ENCODE measurements around the gene PCDHAC1.

The PCDHAC1 gene

GRCh38 chr5:140978983-140979382 lies 52.9 kb downstream of the PCDHAC1 start:
- TF ChIP-seq CTCF (IDR thresholded peaks at IDR 0.05; ENCODE audit: low read depth, low read length) (no peak), EZH2phosphoT487 (IDR thresholded peaks at IDR 0.05; ENCODE audit: low read depth) (no peak)
- no peaks in the 10 kb centered on the region for H3K9me3 ChIP-seq (ENCODE audit: insufficient read depth, low read length)
- no peak overlapping the region for H3K27ac ChIP-seq (ENCODE audit: low read length)
- H3K4me2 ChIP-seq (ENCODE audit: low read length): no peak overlapping the region
- H3K27me3 ChIP-seq (ENCODE audit: low read depth, low read length): no peaks in the 10 kb centered on the region
- no peak overlapping the region for H3K9ac ChIP-seq (ENCODE audit: low read length)
- H2AFZ ChIP-seq (ENCODE audit: low read depth, low read length): no peak overlapping the region
- no peaks in the 10 kb centered on the region for H3K4me1 ChIP-seq (ENCODE audit: low read length)
- no peaks in the 10 kb centered on the region for H3K79me2 ChIP-seq (ENCODE audit: low read length)
- no peak overlapping the region for H3K4me3 ChIP-seq (ENCODE audit: low read length)
- no peaks in the 10 kb centered on the region for H4K20me1 ChIP-seq (ENCODE audit: insufficient read depth, low read length)
- H3K36me3 ChIP-seq (replicated peaks; ENCODE audit: low read depth, low read length): no peaks in the 10 kb centered on the region
